Body of pancreas (tissue), 4 donors: ENCODE measurements around the gene PDE8B. TPM values are rescaled to one million over a fixed set of nuclear protein-coding genes. Genes with fewer than 3 reads are reported as not detected.

Experiments used
- ATAC-seq: fragments of 150-250 bp; one replicate; pipeline ENCODE4 v1.9.1; 2016
- DNase-seq, 4 donors: peaks; one replicate each; pipeline ENCODE4 v3.0.0-alpha.2; 2019
- H3K27ac ChIP-seq, 4 donors: fragments of 200-600 bp; sonication (generic); 1 replicate in 3 of 4; 2 replicates in 1 of 4; pipeline versions ENCODE4 v1.5.1 to v1.6.1; 2016 to 2019; ENCODE audit warnings: mild to moderate bottlenecking in 1 of 4, mixed read lengths in 1 of 4, moderate library complexity in 1 of 4
- H3K27me3 ChIP-seq, 2 donors: fragments of 200-600 bp; sonication (generic); one replicate each; pipeline ENCODE4 v1.6.0; 2016; ENCODE audit warnings: mild to moderate bottlenecking in 1 of 2
- H3K36me3 ChIP-seq, 2 donors: fragments of 200-600 bp; sonication (generic); replicated peaks in 1 of 2; 2 replicates each; pipeline ENCODE4 v1.5.1; 2016; ENCODE audit warnings: low read depth in 2 of 2; ENCODE audit not compliant: insufficient read depth in 1 of 2
- H3K4me1 ChIP-seq: fragments of 200-600 bp; sonication (generic); one replicate; pipeline ENCODE4 v1.6.0; 2016
- H3K4me3 ChIP-seq, 2 donors: fragments of 200-600 bp; sonication (generic); 1 replicate in 1 of 2; 2 replicates in 1 of 2; pipeline ENCODE4 v1.5.1; 2016 to 2019
- H3K9me3 ChIP-seq, 3 donors: fragments of 200-600 bp; sonication (generic); 1 replicate in 2 of 3; 2 replicates in 1 of 3; pipeline ENCODE4 v1.5.1; 2016
- POLR2A ChIP-seq, 3 donors: fragments of 450-650 bp; IDR thresholded peaks; one replicate each; pipeline ENCODE4 v1.6.1; 2016; ENCODE audit warnings: antibody characterized with exemption in 3 of 3, mild to moderate bottlenecking in 2 of 3
- WGBS, 2 donors: methylation state at CpG; one replicate each; pipeline ENCODE4 v1.1.5; 2017; 5-methylcytosine and 5-hydroxymethylcytosine counted together
- intact Hi-C: fragments of 100-400 bp; cut with DNase I; formaldehyde crosslinking; loops from one replicate; pipeline ENCODE4 v1.15.1; 2023
- total RNA-seq, 2 donors: library from RNA; depleted of rRNA; stranded (reverse); fragments of >200 nt; gene quantifications; one replicate each; pipeline ENCODE4 v1.1.0, GENCODE V29; 2016
- TF ChIP-seq, protein P1 (sequence below), 7 experiments: fragments of 450-650 bp in 4 of 7; fragments of 200-600 bp in 3 of 7; sonication (generic) in 3 of 7; IDR thresholded peaks; one replicate each; pipeline ENCODE4 v1.5.1; 2016 to 2019; ENCODE audit warnings: antibody characterized with exemption in 7 of 7

Gene PDE8B
- total RNA-seq, 2 donors from 2014 or later = 8.3 to 15.8 TPM

- DNase-seq (no peak), ATAC-seq (no peak)
- no peak for TF ChIP-seq POLR2A (IDR thresholded peaks at IDR 0.05)
- TF ChIP-seq, protein P1, sequence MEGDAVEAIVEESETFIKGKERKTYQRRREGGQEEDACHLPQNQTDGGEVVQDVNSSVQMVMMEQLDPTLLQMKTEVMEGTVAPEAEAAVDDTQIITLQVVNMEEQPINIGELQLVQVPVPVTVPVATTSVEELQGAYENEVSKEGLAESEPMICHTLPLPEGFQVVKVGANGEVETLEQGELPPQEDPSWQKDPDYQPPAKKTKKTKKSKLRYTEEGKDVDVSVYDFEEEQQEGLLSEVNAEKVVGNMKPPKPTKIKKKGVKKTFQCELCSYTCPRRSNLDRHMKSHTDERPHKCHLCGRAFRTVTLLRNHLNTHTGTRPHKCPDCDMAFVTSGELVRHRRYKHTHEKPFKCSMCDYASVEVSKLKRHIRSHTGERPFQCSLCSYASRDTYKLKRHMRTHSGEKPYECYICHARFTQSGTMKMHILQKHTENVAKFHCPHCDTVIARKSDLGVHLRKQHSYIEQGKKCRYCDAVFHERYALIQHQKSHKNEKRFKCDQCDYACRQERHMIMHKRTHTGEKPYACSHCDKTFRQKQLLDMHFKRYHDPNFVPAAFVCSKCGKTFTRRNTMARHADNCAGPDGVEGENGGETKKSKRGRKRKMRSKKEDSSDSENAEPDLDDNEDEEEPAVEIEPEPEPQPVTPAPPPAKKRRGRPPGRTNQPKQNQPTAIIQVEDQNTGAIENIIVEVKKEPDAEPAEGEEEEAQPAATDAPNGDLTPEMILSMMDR (IDR thresholded peaks at IDR 0.05) = no peak
- H3K36me3 ChIP-seq = no peaks in the 10 kb centered on the region
- intact Hi-C loops = no loop called here
- H3K27ac ChIP-seq = no peak overlapping the region
- H3K27me3 ChIP-seq = no peaks in the 10 kb centered on the region
- no peak overlapping the region for H3K4me3 ChIP-seq
- H3K4me1 ChIP-seq = no peaks in the 10 kb centered on the region
- WGBS, 2 donors = 56 to 74% methylated on average over 3 of the region's 3 CpGs
- H3K9me3 ChIP-seq = no peaks in the 10 kb centered on the region
These were observed 83.7 kb downstream of the PDE8B start for GRCh38 chr5:77294185-77294584.

DNA sequence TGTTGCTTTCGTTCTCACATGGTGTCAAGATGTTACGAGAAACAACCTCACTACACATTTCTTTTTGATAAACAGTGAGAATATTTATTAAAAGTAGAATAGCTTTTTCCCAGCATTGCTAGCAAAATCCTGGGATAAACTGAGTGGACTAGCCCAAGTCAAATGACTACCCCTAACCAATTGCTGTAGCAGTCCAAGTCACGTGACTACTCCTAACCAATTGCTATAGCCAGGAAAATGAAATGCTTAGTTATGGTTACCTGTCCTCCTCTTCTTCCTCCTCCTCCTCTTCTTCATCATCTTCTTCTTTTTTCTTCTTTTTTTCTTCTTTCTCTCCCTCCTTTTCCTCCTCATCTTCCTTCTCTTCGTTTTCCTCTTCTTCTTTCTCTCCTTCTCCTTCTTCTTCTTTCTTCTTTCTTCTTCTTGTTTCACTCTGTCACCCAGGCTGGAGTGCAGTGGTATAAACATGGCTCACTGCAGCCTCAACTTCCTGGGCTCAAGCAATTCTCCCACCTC lies 85.4 kb downstream of the PDE8B start:
- DNase-seq (no peak), ATAC-seq (no peak)
- H3K4me3 ChIP-seq = no peak overlapping the region
- no peaks in the 10 kb centered on the region for H3K4me1 ChIP-seq
- intact Hi-C loops = no loop called here
- no peaks in the 10 kb centered on the region for H3K9me3 ChIP-seq
- TF ChIP-seq, protein P1 (IDR thresholded peaks at IDR 0.05) = no peak
- no peak for TF ChIP-seq POLR2A (IDR thresholded peaks at IDR 0.05)
- 64 to 79% methylated on average over 4 of the region's 4 CpGs for whole genome bisulfite sequencing, 2 donors
- no peaks in the 10 kb centered on the region for H3K36me3 ChIP-seq
- H3K27ac ChIP-seq = no peak overlapping the region
- H3K27me3 ChIP-seq = no peaks in the 10 kb centered on the region

DNA sequence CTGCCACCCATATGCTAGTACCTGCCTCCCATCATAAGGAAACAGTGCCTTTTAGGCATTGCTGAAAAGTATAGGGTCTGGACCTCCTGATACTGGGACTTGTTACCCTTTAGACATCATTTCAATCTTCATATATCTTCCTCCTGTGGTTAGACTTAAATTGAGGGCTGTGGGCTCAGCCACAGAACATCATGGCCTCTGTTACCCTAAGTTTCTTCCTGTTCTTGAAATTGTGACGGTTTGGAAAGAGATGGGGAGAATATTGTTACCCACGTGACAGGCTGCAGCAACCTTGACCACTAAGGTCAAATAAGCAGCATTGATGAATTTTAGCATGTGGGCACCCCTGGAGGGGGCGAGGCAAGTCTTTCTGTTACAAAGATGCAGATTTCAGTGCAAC lies 87.7 kb downstream of the PDE8B start:
- no peak overlapping the region for H3K27ac ChIP-seq
- no peak for DNase-seq
- TF ChIP-seq, protein P1 (IDR thresholded peaks at IDR 0.05) = no peak
- TF ChIP-seq POLR2A (IDR thresholded peaks at IDR 0.05) = no peak
- 77 to 80% methylated on average over 3 of the region's 3 CpGs for WGBS, 2 donors
- no peaks in the 10 kb centered on the region for H3K9me3 ChIP-seq
- H3K27me3 ChIP-seq = no peaks in the 10 kb centered on the region
- no peaks in the 10 kb centered on the region for H3K36me3 ChIP-seq
- ATAC-seq = no peak
- no peak overlapping the region for H3K4me3 ChIP-seq
- no peaks in the 10 kb centered on the region for H3K4me1 ChIP-seq
- intact Hi-C loops = no loop called here

GRCh38 chr5:77300451-77300850 lies 90.0 kb downstream of the PDE8B start:
- intact Hi-C loops = no loop called here
- H3K4me1 ChIP-seq = no peaks in the 10 kb centered on the region
- DNase-seq (no peak), ATAC-seq (no peak)
- H3K9me3 ChIP-seq = no peaks in the 10 kb centered on the region
- TF ChIP-seq, protein P1 (IDR thresholded peaks at IDR 0.05) = no peak
- no peak for TF ChIP-seq POLR2A (IDR thresholded peaks at IDR 0.05)
- H3K36me3 ChIP-seq = no peaks in the 10 kb centered on the region
- H3K27me3 ChIP-seq = no peaks in the 10 kb centered on the region
- 67 to 74% methylated on average over 3 of the region's 3 CpGs for WGBS, 2 donors
- H3K27ac ChIP-seq = no peak overlapping the region
- no peak overlapping the region for H3K4me3 ChIP-seq

GRCh38 chr5:77301447-77301883 lies 91.0 kb downstream of the PDE8B start:
- no peaks in the 10 kb centered on the region for H3K9me3 ChIP-seq
- TF ChIP-seq, protein P1 (IDR thresholded peaks at IDR 0.05) = no peak
- no peak for TF ChIP-seq POLR2A (IDR thresholded peaks at IDR 0.05)
- H3K4me1 ChIP-seq = no peaks in the 10 kb centered on the region
- no peak overlapping the region for H3K27ac ChIP-seq
- intact Hi-C loops = no loop called here
- DNase-seq = no peak
- 31 to 46% methylated on average over 4 of the region's 4 CpGs for WGBS, 2 donors
- no peak for ATAC-seq
- no peaks in the 10 kb centered on the region for H3K36me3 ChIP-seq
- no peaks in the 10 kb centered on the region for H3K27me3 ChIP-seq
- H3K4me3 ChIP-seq = no peak overlapping the region
